Neuron (in vitro differentiated cells): ENCODE measurements around the gene FAM171A1.

Source experiments
- H2AFZ ChIP-seq: one replicate; pipeline ENCODE4 v1.6.1; 2013; ENCODE audit warnings: low read depth, mild to moderate bottlenecking, inconsistent platforms, low read length, moderate library complexity
- H3K27me3 ChIP-seq: one replicate; pipeline ENCODE4 v1.6.1; 2013; ENCODE audit warnings: low read length; ENCODE audit not compliant: insufficient read depth
- H3K36me3 ChIP-seq: one replicate; pipeline ENCODE4 v1.6.1; 2013; ENCODE audit warnings: low read length; ENCODE audit not compliant: insufficient read depth
- H3K4me1 ChIP-seq: one replicate; pipeline ENCODE4 v1.6.1; 2013; ENCODE audit warnings: low read length; ENCODE audit not compliant: insufficient read depth
- H3K4me3 ChIP-seq: 2 replicates; pipeline ENCODE4 v1.5.1; 2013; ENCODE audit warnings: mild to moderate bottlenecking, low read length, moderate library complexity
- H3K9me3 ChIP-seq: one replicate; pipeline ENCODE4 v1.6.1; 2013; ENCODE audit warnings: low read length

The FAM171A1 gene

GRCh38 chr10:15316871-15317464 is 54.1 kb downstream of the FAM171A1 start:
- no peak overlapping the region for H2AFZ ChIP-seq
- H3K4me1 ChIP-seq: peaks cover 14% of the 10 kb centered on the region

GRCh38 chr10:15316145-15316544 is 54.9 kb downstream of the FAM171A1 start:
- Histone ChIP-seq H3K27me3 (no peaks in the 10 kb centered on the region), H3K9me3 (no peaks in the 10 kb centered on the region), H2AFZ (no peak overlapping the region), H3K4me3 (no peak overlapping the region), H3K36me3 (no peaks in the 10 kb centered on the region), H3K4me1 (peaks cover 14% of the 10 kb centered on the region)

More at GRCh38 chr10:15316871-15317464, 54.1 kb downstream of the FAM171A1 start:
- Histone ChIP-seq H3K9me3 (no peaks in the 10 kb centered on the region), H3K27me3 (no peaks in the 10 kb centered on the region), H3K36me3 (no peaks in the 10 kb centered on the region), H3K4me3 (no peak overlapping the region)

GRCh38 chr10:15315286-15315685 is 55.8 kb downstream of the FAM171A1 start:
- H3K4me1 ChIP-seq: peaks cover 13% of the 10 kb centered on the region
- H3K36me3 ChIP-seq: no peaks in the 10 kb centered on the region

GRCh38 chr10:15314482-15315045 is 56.5 kb downstream of the FAM171A1 start:
- Histone ChIP-seq H2AFZ (no peak overlapping the region), H3K36me3 (no peaks in the 10 kb centered on the region), H3K4me3 (no peak overlapping the region), H3K4me1 (peaks cover 13% of the 10 kb centered on the region), H3K27me3 (no peaks in the 10 kb centered on the region), H3K9me3 (no peaks in the 10 kb centered on the region)

More at GRCh38 chr10:15315286-15315685, 55.8 kb downstream of the FAM171A1 start:
- Histone ChIP-seq H3K27me3 (no peaks in the 10 kb centered on the region), H3K4me3 (no peak overlapping the region), H3K9me3 (no peaks in the 10 kb centered on the region), H2AFZ (no peak overlapping the region)

GRCh38 chr10:15313843-15314242 is 57.2 kb downstream of the FAM171A1 start:
- H3K4me1 ChIP-seq: peaks cover 13% of the 10 kb centered on the region
- H3K4me3 ChIP-seq: no peak overlapping the region
- no peaks in the 10 kb centered on the region for H3K9me3 ChIP-seq
- H2AFZ ChIP-seq: no peak overlapping the region
- no peaks in the 10 kb centered on the region for H3K27me3 ChIP-seq
- H3K36me3 ChIP-seq: no peaks in the 10 kb centered on the region

GRCh38 chr10:15313047-15313446 is 58.0 kb downstream of the FAM171A1 start:
- Histone ChIP-seq H3K27me3 (no peaks in the 10 kb centered on the region), H3K4me3 (no peak overlapping the region), H3K4me1 (peaks cover 13% of the 10 kb centered on the region), H3K36me3 (no peaks in the 10 kb centered on the region), H2AFZ (no peak overlapping the region), H3K9me3 (no peaks in the 10 kb centered on the region)

GRCh38 chr10:15311569-15312280 is 59.4 kb downstream of the FAM171A1 start:
- H3K9me3 ChIP-seq: peaks cover 2% of the 10 kb centered on the region
- no peak overlapping the region for H2AFZ ChIP-seq
- H3K36me3 ChIP-seq: no peaks in the 10 kb centered on the region
- H3K4me3 ChIP-seq: no peak overlapping the region
- H3K27me3 ChIP-seq: no peaks in the 10 kb centered on the region
- H3K4me1 ChIP-seq: peaks cover 13% of the 10 kb centered on the region

GRCh38 chr10:15310776-15311568 is 60.1 kb downstream of the FAM171A1 start:
- Histone ChIP-seq H3K4me3 (no peak overlapping the region), H3K36me3 (no peaks in the 10 kb centered on the region), H2AFZ (no peak overlapping the region), H3K9me3 (peaks cover 3% of the 10 kb centered on the region), H3K4me1 (peaks cover 13% of the 10 kb centered on the region), H3K27me3 (no peaks in the 10 kb centered on the region)

- H3K4me1 ChIP-seq: peaks cover 9% of the 10 kb centered on the region
- peaks cover 7% of the 10 kb centered on the region for H3K9me3 ChIP-seq
- no peak overlapping the region for H3K4me3 ChIP-seq
- no peak overlapping the region for H2AFZ ChIP-seq
- H3K27me3 ChIP-seq: no peaks in the 10 kb centered on the region
- H3K36me3 ChIP-seq: no peaks in the 10 kb centered on the region
These were observed 61.9 kb downstream of the FAM171A1 start for GRCh38 chr10:15309221-15309620.

- Histone ChIP-seq H3K36me3 (no peaks in the 10 kb centered on the region), H3K27me3 (no peaks in the 10 kb centered on the region), H2AFZ (no peak overlapping the region), H3K4me1 (peaks cover 2% of the 10 kb centered on the region), H3K9me3 (peaks cover 7% of the 10 kb centered on the region), H3K4me3 (no peak overlapping the region)
These were observed 64.3 kb downstream of the FAM171A1 start for GRCh38 chr10:15306735-15307280.

GRCh38 chr10:15305634-15306033 is 65.5 kb downstream of the FAM171A1 start:
- Histone ChIP-seq H3K36me3 (no peaks in the 10 kb centered on the region), H3K4me1 (no peaks in the 10 kb centered on the region), H3K4me3 (no peak overlapping the region), H2AFZ (no peak overlapping the region), H3K27me3 (no peaks in the 10 kb centered on the region), H3K9me3 (peaks cover 7% of the 10 kb centered on the region)

GRCh38 chr10:15305161-15305560 is 65.9 kb downstream of the FAM171A1 start:
- H3K27me3 ChIP-seq: no peaks in the 10 kb centered on the region
- no peaks in the 10 kb centered on the region for H3K4me1 ChIP-seq
- H3K9me3 ChIP-seq: peaks cover 7% of the 10 kb centered on the region
- H2AFZ ChIP-seq: no peak overlapping the region
- H3K36me3 ChIP-seq: no peaks in the 10 kb centered on the region
- H3K4me3 ChIP-seq: no peak overlapping the region
